Neural cell (in vitro differentiated cells): ENCODE measurements around the gene PRDM15. TPM values are rescaled to one million over a fixed set of nuclear protein-coding genes. Genes with fewer than 3 reads are reported as not detected.

Experiments
- H2AFZ ChIP-seq: fragments of 200-600, 300-800 bp; sonication (generic), shearing (Covaris generic); 2 replicates; pipeline ENCODE4 v1.6.0; 2014; ENCODE audit warnings: low read depth, mild to moderate bottlenecking, antibody characterized with exemption, low read length, moderate library complexity
- H3F3A ChIP-seq: fragments of 200-600 bp; shearing (Covaris generic); 2 replicates; pipeline ENCODE4 v1.6.1; 2016; ENCODE audit warnings: mild to moderate bottlenecking, moderate library complexity, mixed read lengths, antibody characterized with exemption, low read length; ENCODE audit not compliant: insufficient read depth, poor library complexity, severe bottlenecking
- H3K27ac ChIP-seq: fragments of 200-600, 300-800 bp; sonication (generic), shearing (Covaris generic); 2 replicates; pipeline ENCODE4 v1.5.1; 2014; ENCODE audit warnings: mild to moderate bottlenecking, low read length, moderate library complexity
- H3K27me3 ChIP-seq: fragments of 300-800, 200-600 bp; sonication (generic), shearing (Covaris generic); 2 replicates; pipeline ENCODE4 v1.6.0; 2014; ENCODE audit warnings: mild to moderate bottlenecking, low read depth, low read length, moderate library complexity; ENCODE audit not compliant: insufficient read depth
- H3K36me3 ChIP-seq: fragments of 300-800, 200-600 bp; sonication (generic), shearing (Covaris generic); 2 replicates; pipeline ENCODE4 v1.5.1; 2014; ENCODE audit warnings: mild to moderate bottlenecking, antibody characterized with exemption, low read length, moderate library complexity; ENCODE audit not compliant: insufficient read depth
- H3K4me2 ChIP-seq: fragments of 300-800, 200-600 bp; sonication (generic), shearing (Covaris generic); 2 replicates; pipeline ENCODE4 v1.6.0; 2014; ENCODE audit warnings: mild to moderate bottlenecking, low read length
- H3K4me3 ChIP-seq: fragments of 300-800, 200-600 bp; sonication (generic), shearing (Covaris generic); 2 replicates; pipeline ENCODE4 v1.5.1; 2014; ENCODE audit warnings: mild to moderate bottlenecking, low read length, moderate library complexity
- H3K79me2 ChIP-seq: fragments of 200-600 bp; shearing (Covaris generic); replicated peaks from 2 replicates; pipeline ENCODE4 v1.6.0; 2014; ENCODE audit warnings: mild to moderate bottlenecking, low read length, moderate library complexity; ENCODE audit not compliant: insufficient read depth
- H3K9ac ChIP-seq: fragments of 300-800, 200-600 bp; sonication (generic), shearing (Covaris generic); 2 replicates; pipeline ENCODE4 v1.6.1; 2016; ENCODE audit warnings: mild to moderate bottlenecking, low read length, mixed read lengths
- H3K9me2 ChIP-seq: fragments of 200-600 bp; shearing (Covaris generic); 2 replicates; pipeline ENCODE4 v1.6.1; 2016; ENCODE audit warnings: mild to moderate bottlenecking, low read length, mixed read lengths; ENCODE audit not compliant: insufficient read depth
- H3K9me3 ChIP-seq: fragments of 200-600, 300-800 bp; sonication (generic), shearing (Covaris generic); 2 replicates; pipeline ENCODE4 v1.6.1; 2016; ENCODE audit warnings: mild to moderate bottlenecking, mixed run types, low read length, moderate library complexity, mixed read lengths
- H4K20me1 ChIP-seq: fragments of 200-600 bp; shearing (Covaris generic); 2 replicates; pipeline ENCODE4 v1.6.1; 2016; ENCODE audit warnings: mild to moderate bottlenecking, mixed run types; ENCODE audit not compliant: insufficient read depth
- EZH2 ChIP-seq: fragments of 200-600, 300-800 bp; shearing (Covaris generic), sonication (generic); IDR thresholded peaks from 2 replicates; pipeline ENCODE4 v1.6.1; 2014; ENCODE audit warnings: antibody characterized with exemption, low read length, borderline replicate concordance, mild to moderate bottlenecking; ENCODE audit not compliant: insufficient read depth, poor library complexity, severe bottlenecking
- POLR2AphosphoS5 ChIP-seq: IDR thresholded peaks from 2 replicates; pipeline ENCODE4 v1.6.1; 2012
- REST ChIP-seq: IDR thresholded peaks from 2 replicates; pipeline ENCODE4 v1.6.1; 2012; ENCODE audit warnings: borderline replicate concordance
- SMC3 ChIP-seq: fragments of 450-650 bp; conservative IDR thresholded peaks from 2 replicates; pipeline ENCODE4 v1.6.1; 2014; ENCODE audit warnings: antibody characterized with exemption, mild to moderate bottlenecking, moderate library complexity; ENCODE audit not compliant: poor library complexity
- TAF1 ChIP-seq: IDR thresholded peaks from 2 replicates; pipeline ENCODE4 v1.6.1; 2012; ENCODE audit warnings: low read depth
- polyA plus RNA-seq: library from polyadenylated mRNA; depleted of rRNA; stranded (reverse); fragments of >200 nt; gene quantifications from 2 replicates; pipeline ENCODE4 v1.2.3, GENCODE V29; 2014

The PRDM15 gene
- polyA plus RNA-seq, 1 donor from 2014 or later = 4.1 TPM

GRCh38 chr21:41854426-41854995 lies 24.6 kb downstream of the PRDM15 start:
- Histone ChIP-seq H3K9ac (no peak overlapping the region), H4K20me1 (no peaks in the 10 kb centered on the region), H3K27me3 (no peaks in the 10 kb centered on the region), H2AFZ (no peak overlapping the region), H3K27ac (no peak overlapping the region), H3F3A (no peaks in the 10 kb centered on the region), H3K9me2 (no peaks in the 10 kb centered on the region), H3K9me3 (no peaks in the 10 kb centered on the region), H3K36me3 (no peaks in the 10 kb centered on the region), H3K4me2 (no peak overlapping the region), H3K4me3 (no peak overlapping the region), H3K79me2 (no peaks in the 10 kb centered on the region)
- TF ChIP-seq EZH2 (no peak), REST (no peak), TAF1 (no peak), SMC3 (no peak)

- Histone ChIP-seq H3K27ac (no peak overlapping the region), H3K36me3 (no peaks in the 10 kb centered on the region), H3F3A (no peaks in the 10 kb centered on the region), H3K9me2 (no peaks in the 10 kb centered on the region), H3K79me2 (no peaks in the 10 kb centered on the region), H3K4me2 (no peak overlapping the region), H3K9ac (no peak overlapping the region), H3K27me3 (no peaks in the 10 kb centered on the region), H2AFZ (no peak overlapping the region), H4K20me1 (no peaks in the 10 kb centered on the region), H3K9me3 (no peaks in the 10 kb centered on the region), H3K4me3 (no peak overlapping the region)
- TF ChIP-seq SMC3 (no peak), POLR2AphosphoS5 (no peak), REST (no peak)
Observed at GRCh38 chr21:41852929-41853320, 26.2 kb downstream of the PRDM15 start.
